ENCODE measurements around the gene C19orf67. TPM values are rescaled to one million over a fixed set of nuclear protein-coding genes. Genes with fewer than 3 reads are reported as not detected.

The C19orf67 gene
- total and polyA plus RNA-seq, 12 donors: not detected

GRCh38 chr19:14102756-14103155 lies 17.2 kb upstream of the C19orf67 start:
- H3K27me3 ChIP-seq: no peaks in the 10 kb centered on the region
- no peak overlapping the region for H3K4me3 ChIP-seq
- H3K9me3 ChIP-seq (replicated peaks in 1 of 3): no peaks in the 10 kb centered on the region
- peaks cover 0 to 89% of the 10 kb centered on the region in 2 donors for H3K36me3 ChIP-seq (replicated peaks in 1 of 2)
- no peak for DNase-seq
- 73 to 93% (median 80%) methylated on average over 6 to 10 of the region's 10 CpGs for WGBS, 4 donors
- intact Hi-C loops (cut with DNase I): no loop called here
- TF ChIP-seq, protein P1, sequence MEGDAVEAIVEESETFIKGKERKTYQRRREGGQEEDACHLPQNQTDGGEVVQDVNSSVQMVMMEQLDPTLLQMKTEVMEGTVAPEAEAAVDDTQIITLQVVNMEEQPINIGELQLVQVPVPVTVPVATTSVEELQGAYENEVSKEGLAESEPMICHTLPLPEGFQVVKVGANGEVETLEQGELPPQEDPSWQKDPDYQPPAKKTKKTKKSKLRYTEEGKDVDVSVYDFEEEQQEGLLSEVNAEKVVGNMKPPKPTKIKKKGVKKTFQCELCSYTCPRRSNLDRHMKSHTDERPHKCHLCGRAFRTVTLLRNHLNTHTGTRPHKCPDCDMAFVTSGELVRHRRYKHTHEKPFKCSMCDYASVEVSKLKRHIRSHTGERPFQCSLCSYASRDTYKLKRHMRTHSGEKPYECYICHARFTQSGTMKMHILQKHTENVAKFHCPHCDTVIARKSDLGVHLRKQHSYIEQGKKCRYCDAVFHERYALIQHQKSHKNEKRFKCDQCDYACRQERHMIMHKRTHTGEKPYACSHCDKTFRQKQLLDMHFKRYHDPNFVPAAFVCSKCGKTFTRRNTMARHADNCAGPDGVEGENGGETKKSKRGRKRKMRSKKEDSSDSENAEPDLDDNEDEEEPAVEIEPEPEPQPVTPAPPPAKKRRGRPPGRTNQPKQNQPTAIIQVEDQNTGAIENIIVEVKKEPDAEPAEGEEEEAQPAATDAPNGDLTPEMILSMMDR (IDR thresholded peaks at IDR 0.05): no peak
- no peak for TF ChIP-seq POLR2A (IDR thresholded peaks at IDR 0.05)
- peak overlapping the region in 4 of 5 donors; percentile 2 to 27 (median 20) for H3K27ac ChIP-seq
- peaks cover 12 to 25% of the 10 kb centered on the region in 2 donors for H3K4me1 ChIP-seq (replicated peaks in 1 of 2)

DNA sequence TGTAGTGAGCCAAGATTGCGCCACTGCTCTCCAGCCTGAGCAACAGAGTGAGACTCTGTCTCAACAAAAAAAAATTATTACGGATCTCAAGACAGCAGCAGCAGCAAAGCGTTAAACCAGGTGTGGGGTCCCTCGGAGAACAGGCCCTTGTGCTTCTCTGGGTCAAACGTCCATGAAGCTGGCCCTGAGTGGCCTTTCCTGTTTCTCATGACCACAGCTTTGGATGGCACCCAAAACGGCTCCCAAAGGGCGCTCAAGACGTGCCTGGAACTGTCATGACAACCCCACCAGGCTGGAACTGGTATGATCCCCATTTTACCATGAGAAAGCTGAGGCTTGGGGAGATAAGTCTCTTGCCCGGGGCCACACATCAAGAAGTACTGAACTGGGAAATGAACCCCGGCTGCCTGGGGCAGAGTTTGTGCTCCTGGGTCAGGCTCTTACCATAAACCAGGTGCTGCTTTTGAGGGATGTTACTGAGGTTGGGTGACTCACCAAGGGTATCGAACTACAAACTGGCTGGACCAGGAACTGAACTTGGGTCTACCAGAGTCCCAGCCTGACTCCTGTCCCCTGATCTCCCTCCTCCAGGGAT lies 16.6 kb upstream of the C19orf67 start:
- 41 to 53% (median 50%) methylated on average over 8 to 11 of the region's 11 CpGs for WGBS, 4 donors
- Histone ChIP-seq H3K27ac (peak overlapping the region in 4 of 5 donors; percentile 2 to 40 (median 26)), H3K4me3 (no peak overlapping the region), H3K4me1 (replicated peaks in 1 of 2) (peaks cover 7 to 19% of the 10 kb centered on the region in 2 donors), H3K9me3 (replicated peaks in 1 of 3) (no peaks in the 10 kb centered on the region), H3K27me3 (no peaks in the 10 kb centered on the region), H3K36me3 (replicated peaks in 1 of 2) (peaks cover 0 to 92% of the 10 kb centered on the region in 2 donors)
- TF ChIP-seq, protein P1 (IDR thresholded peaks at IDR 0.05): no peak
- no peak for TF ChIP-seq POLR2A (IDR thresholded peaks at IDR 0.05)
- intact Hi-C loops (cut with DNase I): no loop called here
- DNase-seq: peak in 4 of 7 donors; percentile 26 to 66 (median 62)

DNA sequence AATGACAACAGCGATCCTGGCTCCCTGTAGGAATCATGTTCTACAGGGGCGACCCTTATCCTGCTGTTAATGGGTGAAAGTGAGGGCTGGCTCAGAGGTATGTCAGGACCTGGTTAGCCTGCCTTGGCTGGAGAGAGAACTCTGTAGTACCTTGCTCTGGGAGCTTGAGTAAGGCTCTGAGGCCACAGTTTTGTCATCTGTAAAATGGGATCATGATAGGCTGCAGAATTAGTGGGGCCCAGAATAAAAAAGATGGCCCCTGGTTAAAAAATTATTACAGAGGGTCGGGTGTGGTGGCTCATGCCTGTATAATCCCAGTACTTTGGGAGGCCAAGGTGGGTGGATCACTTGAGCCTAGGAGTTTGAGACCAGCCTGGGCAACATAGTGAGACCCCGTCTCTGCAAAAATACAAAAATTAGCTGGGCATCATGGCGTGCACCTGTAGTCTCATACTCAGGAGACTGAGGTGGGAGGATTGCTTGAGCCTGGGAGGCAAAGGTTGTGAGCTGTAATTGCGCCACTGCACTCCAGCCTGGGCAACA lies 15.5 kb upstream of the C19orf67 start:
- H3K27me3 ChIP-seq: no peaks in the 10 kb centered on the region
- H3K27ac ChIP-seq: peak overlapping the region in 1 of 5 donors; percentile 27
- TF ChIP-seq, protein P1 (IDR thresholded peaks at IDR 0.05): no peak
- TF ChIP-seq POLR2A (IDR thresholded peaks at IDR 0.05): no peak
- DNase-seq: no peak
- no peaks in the 10 kb centered on the region for H3K9me3 ChIP-seq (replicated peaks in 1 of 3)
- H3K4me3 ChIP-seq: no peak overlapping the region
- H3K36me3 ChIP-seq (replicated peaks in 1 of 2): peaks cover 0 to 92% of the 10 kb centered on the region in 2 donors
- intact Hi-C loops (cut with DNase I): no loop called here
- peaks cover 7 to 19% of the 10 kb centered on the region in 2 donors for H3K4me1 ChIP-seq (replicated peaks in 1 of 2)
- 91 to 94% (median 93%) methylated on average over 6 of the region's 6 CpGs for WGBS, 4 donors

DNA sequence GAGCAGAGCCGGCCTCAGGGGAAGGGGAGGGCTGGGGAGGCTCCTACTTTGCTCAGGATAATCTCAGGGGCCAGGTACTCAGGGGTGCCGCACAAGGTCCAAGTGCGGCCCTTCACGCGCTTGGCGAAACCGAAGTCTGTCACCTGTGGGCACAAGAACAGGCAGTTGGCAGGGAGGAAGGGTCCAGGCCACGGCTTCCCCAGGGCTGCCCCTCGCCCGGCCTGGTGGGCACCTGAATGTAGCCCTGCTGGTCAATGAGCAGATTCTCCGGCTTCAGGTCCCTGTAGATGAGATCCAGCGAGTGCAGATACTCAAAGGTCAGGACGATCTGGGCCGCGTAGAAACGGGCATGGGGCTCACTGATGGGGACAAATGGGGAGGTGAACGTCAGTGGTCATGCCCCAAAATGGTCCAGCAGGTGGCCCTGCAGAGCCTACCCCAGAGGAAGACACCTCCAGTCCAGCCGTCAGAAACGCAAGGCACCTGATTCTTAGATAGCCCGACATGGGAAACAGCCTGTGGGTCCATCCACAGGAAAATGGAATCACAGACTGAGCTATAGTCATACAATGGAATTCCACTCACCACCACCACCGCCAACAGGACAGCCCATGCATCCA lies 12.1 kb upstream of the C19orf67 start:
- 70 to 89% (median 81%) methylated on average over 12 to 21 of the region's 21 CpGs for WGBS, 4 donors
- intact Hi-C loops (cut with DNase I): no loop called here
- peaks cover 0 to 67% of the 10 kb centered on the region in 2 donors for H3K36me3 ChIP-seq (replicated peaks in 1 of 2)

More for the DNA sequence above, 12.1 kb upstream of the C19orf67 start:
- no peaks in the 10 kb centered on the region for H3K27me3 ChIP-seq
- H3K27ac ChIP-seq: no peak overlapping the region
- no peak for DNase-seq
- peaks cover 7 to 16% of the 10 kb centered on the region in 2 donors for H3K4me1 ChIP-seq (replicated peaks in 1 of 2)
- no peak for TF ChIP-seq POLR2A (IDR thresholded peaks at IDR 0.05)
- TF ChIP-seq, protein P1 (IDR thresholded peaks at IDR 0.05): peak in 5 of 6 experiments; percentile 21 to 37 (median 29)
- H3K9me3 ChIP-seq (replicated peaks in 1 of 3): peaks cover 0 to 5% (median 0%) of the 10 kb centered on the region in 3 donors
- H3K4me3 ChIP-seq: no peak overlapping the region
